ENCODE measurements around the gene SPRYD3.

GRCh38 chr12:53065975-53066931 lies 12.9 kb downstream of the SPRYD3 start:
- TF ChIP-seq, protein P1, sequence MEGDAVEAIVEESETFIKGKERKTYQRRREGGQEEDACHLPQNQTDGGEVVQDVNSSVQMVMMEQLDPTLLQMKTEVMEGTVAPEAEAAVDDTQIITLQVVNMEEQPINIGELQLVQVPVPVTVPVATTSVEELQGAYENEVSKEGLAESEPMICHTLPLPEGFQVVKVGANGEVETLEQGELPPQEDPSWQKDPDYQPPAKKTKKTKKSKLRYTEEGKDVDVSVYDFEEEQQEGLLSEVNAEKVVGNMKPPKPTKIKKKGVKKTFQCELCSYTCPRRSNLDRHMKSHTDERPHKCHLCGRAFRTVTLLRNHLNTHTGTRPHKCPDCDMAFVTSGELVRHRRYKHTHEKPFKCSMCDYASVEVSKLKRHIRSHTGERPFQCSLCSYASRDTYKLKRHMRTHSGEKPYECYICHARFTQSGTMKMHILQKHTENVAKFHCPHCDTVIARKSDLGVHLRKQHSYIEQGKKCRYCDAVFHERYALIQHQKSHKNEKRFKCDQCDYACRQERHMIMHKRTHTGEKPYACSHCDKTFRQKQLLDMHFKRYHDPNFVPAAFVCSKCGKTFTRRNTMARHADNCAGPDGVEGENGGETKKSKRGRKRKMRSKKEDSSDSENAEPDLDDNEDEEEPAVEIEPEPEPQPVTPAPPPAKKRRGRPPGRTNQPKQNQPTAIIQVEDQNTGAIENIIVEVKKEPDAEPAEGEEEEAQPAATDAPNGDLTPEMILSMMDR (IDR thresholded peaks at IDR 0.05; ENCODE audit: insufficient read depth, low read depth, low read length): peak; percentile 84
- no peak for TF ChIP-seq EZH2 (IDR thresholded peaks at IDR 0.05; ENCODE audit: insufficient read depth, low read length)

Data from astrocyte (in vitro differentiated cells and primary cell).